GM19328 (cell line): ENCODE data around the gene TRPM1.
"Not testable (repeated sequence)": the region's sequence is repeated elsewhere in the genome, so short reads cannot be mapped to it uniquely, and the experiment has no call there.

Experiments
- ATAC-seq: cut with Tn5 transposase; IDR thresholded peaks from one replicate; pipeline ENCODE4 v1.9.1; 2021; ENCODE audit warnings: mild to moderate bottlenecking, moderate library complexity; ENCODE audit not compliant: unreplicated experiment

Gene TRPM1

GRCh38 chr15:31127596-31128261, 26.2 kb upstream of the TRPM1 start:
- ATAC-seq: no peak

DNA sequence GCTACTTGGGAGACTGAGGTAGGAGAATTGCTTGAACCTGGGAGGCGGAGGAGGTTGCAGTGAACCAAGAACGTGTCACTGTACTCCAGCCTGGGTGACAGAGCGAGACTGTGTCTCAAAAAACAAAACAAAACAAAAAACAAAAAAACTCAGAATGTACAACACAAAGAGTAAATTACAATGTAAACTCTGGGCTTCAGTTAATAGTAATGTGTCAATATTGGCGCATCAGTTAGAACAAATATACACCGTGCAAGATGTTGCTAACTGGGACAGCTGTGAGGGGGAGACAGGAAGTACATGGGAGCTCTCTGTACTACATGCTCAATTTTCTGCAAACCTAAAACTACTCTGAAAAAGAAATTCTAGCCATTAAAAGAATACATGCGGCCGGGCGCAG, 23.5 kb upstream of the TRPM1 start:
- ATAC-seq: no peak

DNA sequence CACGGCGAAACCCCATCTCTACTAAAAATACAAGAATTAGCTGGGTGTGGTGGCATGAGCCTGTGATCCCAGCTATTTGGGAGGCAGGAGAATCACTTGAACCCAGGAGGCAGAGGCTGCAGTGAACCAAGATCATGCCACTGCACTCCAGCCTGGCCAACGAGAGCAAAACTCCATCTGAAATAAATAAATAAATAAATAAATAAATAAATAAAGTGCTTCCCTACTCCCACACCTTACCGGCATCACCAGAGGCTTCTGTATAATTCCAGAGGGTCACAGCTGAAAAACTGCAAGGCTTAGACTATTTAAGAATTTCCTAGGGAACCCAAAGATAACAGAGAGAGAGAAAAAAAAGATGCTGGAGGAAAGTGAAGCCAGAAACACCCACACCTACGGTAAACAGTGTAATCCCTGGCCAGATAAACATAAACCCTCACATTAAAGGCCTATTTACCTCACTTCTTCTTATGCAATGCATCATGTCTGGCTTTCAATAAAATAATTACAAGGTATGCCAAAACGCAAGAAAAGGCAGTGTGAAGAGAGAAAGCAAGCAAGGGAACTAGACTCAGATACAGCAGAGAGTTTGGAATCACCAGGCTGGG, 15.0 kb upstream of the TRPM1 start:
- ATAC-seq: no peak

DNA sequence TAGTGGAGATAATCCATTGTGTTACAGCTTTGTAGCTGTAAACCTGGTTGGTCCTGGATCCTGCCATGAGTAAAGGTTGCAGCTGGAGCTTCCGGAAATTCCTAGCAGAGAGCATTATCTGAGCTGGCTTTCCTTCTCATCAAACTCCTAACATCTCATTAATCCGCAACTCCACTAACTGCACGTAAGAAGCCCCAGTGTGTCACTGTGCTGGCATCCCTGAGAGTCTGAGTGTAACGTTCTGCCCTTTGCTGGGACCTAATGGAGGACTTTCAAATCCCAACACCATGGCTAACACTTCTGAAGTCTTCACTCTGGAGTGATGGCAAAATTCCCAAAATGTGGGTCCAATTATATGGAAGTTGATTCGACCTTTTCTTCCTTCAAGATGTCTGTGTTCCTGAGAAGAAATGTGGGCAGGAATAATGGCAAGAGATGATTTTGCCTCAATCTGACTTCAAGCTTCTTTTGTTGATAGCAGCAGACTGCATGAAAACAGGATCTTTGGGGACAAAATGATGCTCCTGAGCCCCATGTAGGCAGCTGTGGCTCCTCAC, 9.6 kb upstream of the TRPM1 start:
- ATAC-seq: no peak

GRCh38 chr15:31108836-31109235, 7.3 kb upstream of the TRPM1 start:
- no peak for ATAC-seq

DNA sequence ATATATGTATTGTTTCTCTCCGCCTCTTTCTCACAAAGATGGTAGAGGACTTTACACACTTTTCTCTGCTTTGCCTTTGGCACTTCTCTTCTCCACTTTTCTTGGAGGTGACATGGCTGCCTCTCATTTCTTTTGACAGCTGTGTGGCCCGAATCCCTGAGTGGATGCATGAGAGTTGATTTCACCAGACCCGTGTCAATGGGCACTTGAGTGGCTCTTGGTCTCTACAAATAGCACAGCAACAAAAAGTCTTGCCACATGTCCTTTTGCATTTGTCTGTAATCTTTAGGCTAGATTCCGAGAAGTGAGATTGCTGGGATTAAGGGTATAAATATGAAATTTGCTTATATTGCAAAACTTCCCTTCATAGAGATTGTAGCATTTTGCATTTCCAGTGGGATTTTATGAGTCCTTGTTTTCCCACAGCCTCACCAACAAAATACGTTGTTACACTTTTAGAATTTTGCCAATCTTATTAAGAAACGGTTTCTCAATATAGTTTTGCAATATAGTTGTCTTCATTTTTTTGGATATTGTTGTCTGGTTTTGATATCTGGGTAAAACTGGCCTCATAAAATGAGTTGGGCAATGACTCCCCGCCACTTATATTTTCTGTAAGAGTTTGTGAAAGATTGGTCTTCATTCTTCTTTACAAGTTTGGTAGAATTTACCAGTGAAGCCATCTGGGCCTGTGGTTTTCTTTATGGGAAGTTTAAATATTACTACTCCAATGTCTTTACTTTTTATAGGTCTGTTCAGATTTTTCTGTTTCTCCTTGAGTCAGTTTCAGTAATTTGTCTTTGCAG, 5.2 kb upstream of the TRPM1 start:
- ATAC-seq: no peak

DNA sequence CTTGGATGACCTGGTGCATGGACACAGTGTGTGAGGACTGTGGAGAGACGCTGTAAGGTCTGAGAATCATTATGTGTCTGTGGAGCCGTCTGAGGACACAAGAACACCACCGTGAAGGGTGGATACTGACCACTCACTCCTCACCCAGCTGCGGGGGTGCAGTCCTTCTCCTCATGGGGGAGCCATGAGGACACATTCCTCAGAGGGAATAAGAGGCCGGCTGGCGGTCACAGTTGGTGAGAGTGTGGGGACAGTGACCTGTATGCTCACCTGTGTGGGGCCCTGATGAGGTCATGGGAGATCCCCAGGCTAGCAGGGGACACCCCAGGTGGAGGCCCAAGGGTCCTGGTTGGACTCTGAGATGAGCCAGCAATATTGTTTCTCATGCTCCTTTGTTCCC, 2.5 kb upstream of the TRPM1 start:
- ATAC-seq: no peak

DNA sequence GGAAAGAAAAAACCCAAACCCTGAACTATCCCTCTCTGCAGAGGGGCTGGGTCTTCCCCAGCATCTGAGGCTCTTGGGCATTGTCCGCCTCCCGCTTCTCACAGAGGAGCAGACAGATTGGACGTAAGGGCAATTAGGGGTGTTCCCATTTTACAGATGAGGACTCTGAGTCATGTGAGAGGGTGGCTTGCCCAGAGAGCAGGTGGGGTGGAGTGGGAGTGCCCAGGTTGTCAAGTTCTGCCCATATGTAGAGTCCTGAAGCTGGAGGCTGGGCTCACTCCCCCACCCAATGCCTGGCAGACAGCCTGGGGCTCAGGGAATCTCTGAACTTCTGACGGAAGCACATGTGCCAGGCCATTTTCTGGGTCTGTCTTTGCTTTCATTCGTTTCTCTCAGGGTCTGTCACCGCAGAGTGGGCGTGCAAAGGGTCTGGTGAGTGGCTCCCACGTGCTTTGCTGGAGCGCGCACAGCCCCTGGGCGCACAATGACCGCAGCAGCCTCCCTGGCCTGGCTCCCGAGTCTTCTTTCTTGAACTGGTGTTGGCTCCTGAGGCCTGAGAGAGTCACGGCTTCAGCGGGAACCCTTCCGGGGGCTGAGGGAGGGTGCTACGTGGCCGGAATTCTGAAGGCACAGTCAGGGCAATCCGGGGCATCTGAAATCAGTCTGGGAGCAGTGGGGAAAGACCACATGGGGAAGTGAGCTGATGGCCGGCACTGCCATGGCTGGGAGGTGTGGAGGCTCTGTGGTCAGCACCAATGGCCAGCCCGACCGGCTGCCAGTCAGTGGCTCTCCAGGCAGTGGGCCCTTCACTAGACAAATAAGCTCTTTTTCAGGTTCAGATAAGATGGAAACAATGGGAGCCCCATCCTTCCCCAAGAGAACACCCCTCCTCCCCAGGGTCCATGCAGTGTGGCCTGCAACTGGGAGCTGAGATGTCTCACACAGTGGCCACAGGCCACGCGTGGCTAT, 1.1 kb upstream of the TRPM1 start:
- no peak for ATAC-seq

DNA sequence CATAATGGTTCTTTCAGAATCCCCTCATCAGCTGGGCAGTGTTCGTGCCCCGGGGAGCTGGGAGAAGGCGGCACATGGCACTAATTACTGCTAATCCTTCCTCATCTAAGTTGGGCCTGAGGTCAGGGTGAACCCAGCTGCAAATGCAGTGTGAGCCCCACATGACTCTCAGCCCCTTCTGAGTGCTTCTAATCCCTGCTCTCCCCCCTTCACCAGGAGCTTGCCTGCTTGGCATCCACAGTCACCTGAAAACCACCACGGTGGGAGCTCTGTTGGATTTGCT, 455 bp upstream of the TRPM1 start:
- ATAC-seq: no peak

DNA sequence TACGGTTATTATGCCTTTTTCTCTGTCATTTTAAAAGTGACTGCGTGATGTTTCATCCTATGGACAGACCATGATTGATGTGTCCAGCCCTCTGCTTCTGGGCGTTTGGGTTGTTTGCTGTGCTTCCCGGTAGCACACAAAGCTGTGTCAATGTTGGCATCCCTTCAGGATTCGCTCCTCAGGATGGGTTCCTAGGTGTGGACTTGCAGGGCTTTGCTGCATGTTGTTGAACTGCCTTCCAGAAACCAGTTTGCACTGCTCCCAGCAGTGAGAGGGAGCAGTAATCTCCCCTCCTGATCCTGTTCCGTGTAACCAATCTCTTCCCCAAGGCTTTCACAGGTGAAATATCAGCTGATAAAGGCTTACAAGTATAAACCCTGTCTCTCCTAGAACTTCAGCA, 787 bp downstream of the TRPM1 start:
- no peak for ATAC-seq

GRCh38 chr15:31098953-31099740, 2.4 kb downstream of the TRPM1 start:
- no peak for ATAC-seq

GRCh38 chr15:31098491-31098917, 3.0 kb downstream of the TRPM1 start:
- no peak for ATAC-seq

DNA sequence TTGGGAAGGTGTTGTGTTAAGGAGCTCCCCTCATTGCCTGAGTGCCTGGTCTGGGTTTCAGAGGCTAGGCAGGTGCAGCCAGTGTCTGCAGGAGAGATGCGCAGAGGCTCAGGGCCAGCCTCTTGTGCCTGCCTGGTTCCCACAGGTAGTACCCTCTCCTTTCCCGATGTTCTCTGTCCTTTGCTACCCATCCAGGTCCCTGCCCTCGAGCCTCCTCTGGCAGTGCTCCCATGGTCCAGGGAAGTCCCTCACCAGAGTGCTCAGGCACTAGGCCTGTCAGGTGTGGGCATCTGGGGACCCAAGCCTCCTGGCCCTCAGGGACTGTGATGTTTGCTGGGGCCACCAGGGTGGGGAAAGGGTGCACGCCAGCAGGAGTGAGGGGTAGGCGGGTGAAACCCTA, 5.0 kb downstream of the TRPM1 start:
- no peak for ATAC-seq

- ATAC-seq: no peak
These were observed 10.0 kb downstream of the TRPM1 start for GRCh38 chr15:31091481-31091880.

- ATAC-seq: no peak
These were observed 10.8 kb downstream of the TRPM1 start for GRCh38 chr15:31090766-31091165.

DNA sequence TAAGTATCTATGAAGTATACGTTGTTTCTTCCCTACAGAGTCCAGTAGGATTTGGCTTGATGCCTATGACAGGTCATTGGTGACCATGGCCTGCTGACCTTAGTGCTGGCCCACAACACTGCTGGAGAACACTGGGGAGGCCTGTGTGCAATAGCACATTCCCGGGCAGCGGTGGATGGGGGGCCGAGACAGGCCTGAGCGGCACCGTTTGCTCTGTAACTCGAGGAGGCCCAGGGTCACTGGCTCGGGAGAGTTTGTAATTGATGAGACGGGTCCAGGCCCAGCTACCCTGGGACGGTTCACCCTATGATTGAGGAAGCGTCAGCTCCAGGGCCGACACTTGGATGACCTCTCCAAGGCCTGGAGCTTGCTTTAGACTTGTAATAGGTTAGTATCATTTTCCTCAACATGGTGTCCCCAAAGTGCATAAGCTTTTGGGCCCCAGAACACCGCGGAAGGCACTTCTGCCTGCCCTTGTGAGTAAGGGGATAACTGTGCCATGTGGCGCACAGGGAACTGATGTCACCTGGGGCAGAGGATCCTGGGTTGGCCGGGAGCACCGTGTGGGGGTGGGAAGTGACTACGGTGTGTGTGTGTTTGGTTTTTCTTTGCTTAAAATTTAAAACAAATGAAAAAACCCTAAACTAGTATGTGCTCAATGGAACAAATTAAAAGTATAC, 12.0 kb downstream of the TRPM1 start:
- ATAC-seq: no peak

DNA sequence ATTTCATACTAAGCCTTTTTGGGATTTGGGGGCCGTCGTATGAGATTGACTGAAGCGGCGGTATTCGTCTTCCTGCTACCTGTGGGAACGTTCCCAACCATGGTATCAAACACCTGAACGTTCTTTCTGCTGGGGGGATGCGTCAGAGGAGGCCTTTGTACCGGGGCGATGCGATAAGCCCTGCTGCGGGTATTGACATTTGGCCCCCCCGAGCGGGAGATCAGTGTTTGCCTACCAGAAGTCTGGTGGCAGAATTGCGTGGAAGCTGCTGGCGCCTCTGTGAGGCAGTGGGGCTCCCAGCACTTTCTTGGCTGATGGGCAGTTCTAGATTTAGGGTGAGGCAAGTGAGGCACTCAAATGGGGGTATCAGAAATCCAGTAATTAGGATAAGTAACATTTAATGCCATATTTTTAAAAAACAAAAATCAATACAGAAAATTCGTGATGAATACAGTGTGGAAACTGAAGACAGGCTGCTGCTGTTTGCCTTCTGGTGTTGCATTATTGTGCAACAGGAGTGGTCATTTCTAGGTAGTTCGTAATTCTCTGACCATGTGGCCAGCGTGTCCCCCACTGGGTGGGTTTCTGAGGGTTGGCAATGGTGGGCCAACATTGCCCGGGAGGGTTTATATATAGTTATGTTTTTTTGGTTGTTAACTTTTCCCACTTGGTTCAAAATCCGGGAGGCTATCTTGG, 12.7 kb downstream of the TRPM1 start:
- no peak for ATAC-seq

DNA sequence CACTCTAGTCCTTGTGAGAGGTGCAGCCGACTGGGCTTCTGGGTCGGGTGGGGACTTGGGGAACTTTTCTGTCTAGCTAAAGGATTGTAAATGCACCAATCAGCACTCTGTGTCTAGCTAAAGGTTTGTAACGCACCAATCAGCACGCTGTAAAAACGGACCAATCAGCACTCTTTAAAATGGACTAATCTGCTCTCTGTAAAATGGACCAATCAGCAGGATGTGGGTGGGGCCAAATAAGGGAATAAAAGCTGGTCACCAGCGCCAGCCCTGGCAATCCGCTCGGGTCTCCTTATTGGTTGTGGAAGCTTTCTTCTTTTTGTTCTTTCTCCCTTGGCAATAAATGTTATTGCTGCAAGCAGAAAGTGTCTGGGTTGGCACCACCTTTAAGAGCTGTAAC, 13.5 kb downstream of the TRPM1 start:
- not testable (repeated sequence) for ATAC-seq

DNA sequence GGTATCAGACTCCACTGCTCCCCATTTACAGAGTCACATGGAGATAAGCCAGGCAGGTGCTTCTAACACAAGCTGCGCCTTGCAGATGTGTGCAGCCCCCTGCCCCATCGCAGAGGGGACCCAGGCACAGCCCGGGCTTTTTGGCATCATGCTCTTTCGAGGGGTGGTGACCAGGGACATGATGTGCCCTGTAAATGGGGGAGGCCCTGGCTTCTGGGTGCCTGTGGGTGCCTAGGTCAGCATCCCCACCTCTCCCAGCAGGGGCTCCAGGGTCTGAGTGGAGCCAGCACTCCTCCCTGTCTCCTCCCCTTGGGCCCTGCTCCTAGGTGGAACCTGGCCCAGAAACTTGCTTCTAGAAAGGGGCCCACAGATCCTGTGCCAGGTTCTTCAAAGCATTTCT, 15.2 kb downstream of the TRPM1 start:
- ATAC-seq: no peak
